GM19395 (cell line): ENCODE results near the gene EHD1.

Experiments used
- ATAC-seq: cut with Tn5 transposase; IDR thresholded peaks from one replicate; pipeline ENCODE4 v1.9.1; 2021; ENCODE audit warnings: mild to moderate bottlenecking, moderate library complexity; ENCODE audit not compliant: unreplicated experiment

The EHD1 gene

GRCh38 chr11:64875369-64876228, 2.8 kb downstream of the EHD1 start:
- no peak for ATAC-seq

- ATAC-seq: no peak
Measured at GRCh38 chr11:64874308-64875240, 3.8 kb downstream of the EHD1 start.

DNA sequence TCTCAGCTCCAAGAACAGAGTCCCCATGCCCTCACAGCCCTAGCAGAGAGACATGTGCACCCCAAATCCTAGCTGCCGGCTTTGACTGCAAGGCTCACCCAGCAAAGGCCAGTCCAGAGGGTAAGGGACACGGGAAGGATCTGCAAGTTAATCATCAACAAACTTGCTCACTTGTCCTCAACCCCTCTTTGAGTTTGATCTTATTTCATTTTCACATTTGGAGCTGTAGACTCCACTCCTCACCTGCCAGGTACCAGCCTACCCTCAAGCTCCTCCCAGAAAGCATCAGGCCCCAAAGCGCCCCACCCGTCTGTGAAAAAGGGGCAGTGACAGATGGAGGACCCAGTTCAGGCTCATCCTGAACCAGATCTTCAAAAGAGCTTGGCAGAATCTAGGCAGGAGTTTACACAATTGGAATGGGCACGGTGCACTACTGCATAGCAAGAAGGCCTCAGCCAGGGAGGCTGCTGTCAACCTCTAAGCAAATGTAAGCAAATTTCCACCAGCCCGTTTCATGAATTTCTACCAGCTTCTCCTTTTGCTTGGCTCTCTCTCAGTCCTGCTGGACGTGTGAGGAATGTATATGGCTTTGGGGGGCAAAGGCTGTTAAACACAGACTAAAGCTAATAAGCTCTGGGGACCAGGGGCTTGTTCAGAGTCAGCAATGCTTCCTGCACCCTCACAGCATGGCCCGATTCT, 5.5 kb downstream of the EHD1 start:
- ATAC-seq: no peak

GRCh38 chr11:64871492-64871891, 6.9 kb downstream of the EHD1 start:
- ATAC-seq: no peak

- no peak for ATAC-seq
Measured at GRCh38 chr11:64870893-64871466, 7.4 kb downstream of the EHD1 start.

DNA sequence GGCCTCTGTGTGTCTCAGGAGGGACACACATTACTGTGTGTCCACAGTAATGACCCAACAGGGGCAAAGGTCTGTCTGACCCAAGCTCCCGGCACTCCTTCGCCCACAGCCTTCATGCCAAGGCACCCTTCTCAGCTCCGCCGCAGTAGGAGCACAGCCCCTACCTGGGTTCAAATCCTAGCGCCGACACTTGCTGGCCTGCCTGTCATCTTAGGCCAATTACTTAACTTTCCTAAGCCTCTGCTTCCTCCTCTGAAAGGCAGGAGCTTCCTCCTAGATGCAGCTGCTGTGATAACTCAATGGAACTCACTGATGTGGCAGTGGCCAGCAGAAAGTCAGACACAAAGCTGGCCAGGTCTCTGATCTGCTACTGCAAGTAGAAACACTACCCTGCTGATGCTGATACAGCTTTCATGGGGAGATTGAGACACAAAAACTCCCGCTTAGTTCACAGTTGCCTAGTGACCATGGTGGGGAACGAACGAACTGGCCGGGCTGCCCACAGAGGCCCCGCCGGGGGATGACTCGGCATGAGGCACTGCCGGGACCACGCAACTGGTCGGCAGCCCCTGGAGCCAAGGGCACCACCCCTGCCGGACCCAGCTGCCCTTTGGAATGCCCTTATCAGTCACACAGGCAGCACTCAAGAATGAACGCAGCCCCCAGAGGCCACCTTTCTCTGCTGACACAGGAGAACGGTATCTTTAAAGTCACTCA, 8.1 kb downstream of the EHD1 start:
- ATAC-seq: no peak

GRCh38 chr11:64869571-64870175, 8.7 kb downstream of the EHD1 start:
- no peak for ATAC-seq

DNA sequence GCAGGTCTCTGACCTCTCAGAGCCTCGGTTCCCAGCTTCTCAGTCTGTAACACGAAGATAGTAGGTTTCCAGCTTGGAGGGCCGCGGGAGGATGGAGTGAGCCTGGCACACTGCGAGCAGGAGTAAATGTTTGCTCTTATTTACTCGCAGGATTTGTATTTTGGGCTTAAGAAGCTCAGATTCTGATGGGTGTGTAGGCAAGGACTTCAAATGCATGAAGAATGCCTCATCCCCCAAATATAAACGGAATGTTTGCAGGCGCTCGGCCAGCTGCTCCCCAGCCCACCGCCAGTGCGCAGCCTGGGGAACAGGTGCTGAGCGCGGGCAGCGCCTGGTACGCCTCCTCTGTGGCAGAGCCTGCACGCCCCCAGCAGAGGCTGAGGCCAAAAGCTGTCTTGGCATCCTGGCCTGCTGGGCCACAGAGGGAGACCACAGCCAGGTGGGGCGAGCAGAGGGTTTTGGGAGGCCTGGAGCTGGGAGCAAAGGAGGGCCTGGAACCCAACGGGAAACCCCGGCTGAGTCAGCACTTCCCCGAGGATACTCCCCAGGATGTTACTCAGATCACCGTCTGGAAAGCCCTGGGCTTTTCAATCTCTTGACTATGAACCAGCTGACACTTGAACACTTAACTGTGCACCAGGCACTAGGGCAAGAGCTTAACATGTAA, 9.4 kb downstream of the EHD1 start:
- ATAC-seq: no peak

DNA sequence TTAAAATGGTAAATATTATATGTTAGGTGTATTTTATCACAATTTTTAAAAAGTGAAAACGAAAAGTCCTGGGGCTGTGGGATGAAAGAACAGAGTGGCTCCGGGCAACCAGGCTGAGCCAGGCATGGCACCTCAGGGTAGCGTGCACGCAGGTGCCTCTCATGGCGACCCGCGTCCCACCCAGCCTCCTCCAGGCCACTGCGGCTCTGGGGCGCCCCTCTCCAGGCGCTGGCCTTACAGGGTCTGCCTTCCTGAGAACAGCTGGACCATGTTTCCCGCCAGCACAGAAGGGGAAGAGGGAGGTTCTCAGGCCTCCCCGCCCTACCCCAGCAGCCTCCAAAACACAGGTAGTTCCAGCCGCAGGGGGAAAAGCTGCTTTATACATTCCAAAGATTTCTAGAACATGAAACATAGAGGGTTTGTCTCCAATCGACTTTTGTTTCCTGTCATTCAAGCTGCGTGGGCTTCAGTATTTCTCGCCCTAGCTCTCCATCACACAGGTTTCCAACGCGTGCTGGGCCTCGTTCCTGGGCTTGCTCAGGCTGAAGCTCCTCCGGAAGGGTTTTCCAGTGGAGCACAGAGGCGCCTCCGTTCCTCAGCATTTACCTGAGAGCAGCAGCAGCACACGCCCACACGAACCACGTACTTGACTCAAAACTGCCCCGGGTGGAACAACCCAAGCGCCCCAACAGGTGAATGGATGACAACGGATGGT, 10.5 kb downstream of the EHD1 start:
- no peak for ATAC-seq

DNA sequence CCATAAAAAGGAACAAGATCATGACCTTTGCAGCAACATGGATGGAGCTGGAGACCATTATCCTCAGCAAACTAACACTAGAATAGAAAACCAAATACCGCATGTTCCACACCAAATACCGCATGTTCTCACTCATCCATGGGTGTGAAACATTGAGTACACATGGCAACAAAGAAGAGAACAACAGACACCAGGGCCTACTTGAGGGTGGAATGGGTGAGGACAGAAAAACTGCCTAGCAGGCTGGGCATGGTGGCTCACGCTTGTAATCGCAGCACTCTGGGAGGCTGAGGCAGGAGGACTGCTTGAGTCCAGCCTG, 12.3 kb downstream of the EHD1 start:
- no peak for ATAC-seq

- ATAC-seq: no peak
Measured at GRCh38 chr11:64865286-64866172, 12.9 kb downstream of the EHD1 start.

DNA sequence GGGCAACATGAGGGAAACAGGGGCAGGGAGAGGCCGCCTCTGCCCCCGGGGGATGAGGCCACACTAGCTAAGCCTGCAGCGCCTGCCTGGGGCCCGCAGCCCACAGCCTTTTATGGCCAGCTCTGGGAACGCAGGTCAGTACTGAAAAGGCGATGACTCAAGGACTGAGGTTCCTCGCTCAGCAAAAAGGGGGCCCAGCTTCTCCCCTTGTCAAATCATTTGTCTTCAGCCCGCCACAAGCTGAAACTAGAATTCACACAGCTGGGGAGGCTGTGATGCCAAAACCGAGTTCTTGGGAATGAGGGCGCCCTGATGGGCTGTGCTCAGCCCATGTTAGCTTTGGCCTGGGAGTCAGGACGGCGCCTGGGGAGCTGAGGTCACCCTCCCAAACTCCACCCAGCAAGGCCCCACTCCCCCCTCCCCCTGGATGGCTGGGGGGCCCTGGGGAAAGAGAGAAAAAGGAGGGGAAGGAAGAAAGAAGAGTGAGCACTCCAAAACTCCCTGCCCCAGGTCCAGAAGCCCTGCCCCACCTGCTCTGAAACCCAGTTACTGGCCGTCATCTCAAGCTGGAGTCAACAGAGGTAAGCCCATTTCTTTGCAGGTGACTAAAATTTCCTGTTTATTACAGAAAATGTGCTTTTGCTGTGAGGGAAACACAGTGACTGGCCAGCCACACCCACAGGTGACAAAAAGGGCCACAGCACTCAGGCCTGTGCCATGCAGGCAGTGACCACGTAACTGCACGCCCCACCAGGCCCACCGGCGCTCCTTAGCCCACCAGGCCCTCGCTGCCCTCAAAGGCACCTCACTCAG, 13.7 kb downstream of the EHD1 start:
- no peak for ATAC-seq

DNA sequence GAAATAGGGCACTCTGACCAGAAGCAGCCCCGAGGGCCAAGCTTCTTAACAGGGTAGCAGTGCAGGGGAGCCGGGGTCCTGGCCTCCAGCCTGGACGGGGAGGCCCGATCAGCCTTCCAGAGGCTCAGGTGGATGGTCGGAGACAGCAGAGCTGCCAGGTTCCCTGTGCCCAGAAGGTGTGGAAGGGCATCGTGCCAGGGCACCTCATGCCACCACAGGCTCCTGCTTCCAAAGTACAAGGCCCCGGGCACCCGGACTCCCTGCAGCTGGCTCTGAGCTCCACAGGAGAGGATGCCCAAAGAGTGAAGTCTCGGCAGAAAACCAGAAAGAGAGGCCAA, 14.3 kb downstream of the EHD1 start:
- no peak for ATAC-seq

GRCh38 chr11:64863391-64864060, 14.9 kb downstream of the EHD1 start:
- ATAC-seq: no peak

GRCh38 chr11:64862987-64863390, 15.4 kb downstream of the EHD1 start:
- ATAC-seq: no peak

- no peak for ATAC-seq
Measured at GRCh38 chr11:64861227-64861975, 17.0 kb downstream of the EHD1 start.
